SK-N-MC (cell line): ENCODE measurements around the gene KLF7.

Source experiments
- EZH2 ChIP-seq: fragments of 200-600 bp; sonication (generic); IDR thresholded peaks from one replicate; pipeline ENCODE4 v1.6.1; 2017; ENCODE audit warnings: antibody characterized with exemption
- FOXP2 ChIP-seq: optimal IDR thresholded peaks from 2 replicates; pipeline ENCODE3; 2011; ENCODE audit warnings: mild to moderate bottlenecking, moderate library complexity; ENCODE audit not compliant: insufficient read depth; ENCODE audit errors: extremely low read length, control extremely low read depth
- POLR2AphosphoS5 ChIP-seq: IDR thresholded peaks from 2 replicates; pipeline ENCODE4 v1.6.1; 2012; ENCODE audit warnings: mild to moderate bottlenecking, low read depth, low read length, borderline replicate concordance

DNA sequence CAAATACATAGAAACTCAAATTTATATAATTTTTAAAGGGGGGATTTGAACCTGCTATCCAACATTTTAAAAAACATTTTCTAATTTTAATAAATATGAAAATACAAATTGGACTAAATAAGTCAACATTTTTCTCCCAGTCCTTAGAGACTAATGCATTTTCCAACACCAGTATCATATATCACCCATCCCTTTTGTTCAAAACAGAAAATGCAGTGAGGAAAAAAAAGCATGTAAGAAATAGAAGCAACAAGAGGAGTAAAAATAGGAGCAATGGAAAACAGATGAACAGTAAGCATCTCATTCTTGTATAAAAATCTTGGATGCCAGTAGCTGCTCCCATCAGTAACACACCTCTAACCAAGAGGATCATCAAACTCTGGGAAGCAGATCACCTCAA lies 25.5 kb downstream of the KLF7 start:
- TF ChIP-seq EZH2 (no peak), POLR2AphosphoS5 (no peak), FOXP2 (no peak)
